ENCODE measurements around the gene NCOA6.

Gene NCOA6

DNA sequence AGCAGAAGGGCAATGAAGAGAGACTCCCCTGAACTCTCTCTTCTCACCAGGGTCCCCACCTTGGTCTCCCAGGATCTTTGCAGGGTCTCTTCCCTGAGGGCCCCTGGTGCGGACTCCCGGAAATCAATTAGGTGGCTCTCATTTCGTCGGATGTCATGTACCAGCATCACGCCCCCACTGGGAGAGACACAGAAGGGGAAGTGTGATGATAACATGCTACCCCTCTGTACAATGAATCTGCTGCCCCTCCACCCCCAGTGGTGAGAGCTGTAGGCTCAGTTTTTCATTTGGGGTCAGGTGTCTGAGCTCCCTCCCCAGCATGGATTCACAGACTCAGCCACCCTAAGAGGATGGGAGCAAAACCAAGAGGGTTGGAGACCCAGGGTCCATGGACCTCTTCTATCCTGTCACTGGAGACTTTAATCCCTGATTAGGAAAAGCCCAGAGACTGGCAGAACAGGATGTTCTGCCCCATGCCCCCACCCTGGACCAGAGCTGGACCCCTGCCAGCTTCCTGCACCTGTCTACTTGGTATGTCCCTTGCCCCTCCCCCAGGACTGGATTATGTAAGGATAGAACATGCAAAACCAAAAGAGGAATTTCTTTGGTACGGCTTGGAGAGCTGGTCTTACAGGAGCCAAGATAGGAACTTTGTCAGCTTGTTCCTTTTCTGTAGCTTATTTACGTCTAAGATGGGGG lies 36.1 kb upstream of the NCOA6 start:
- Histone ChIP-seq H3K4me3 (ENCODE audit: insufficient read depth, low read depth, low read length, poor library complexity, severe bottlenecking) (no peak overlapping the region), H3K4me1 (ENCODE audit: control insufficient read depth, insufficient read depth, low read length, poor library complexity, severe bottlenecking) (no peaks in the 10 kb centered on the region), H3K27ac (ENCODE audit: insufficient read depth, low read length, poor library complexity, severe bottlenecking) (no peak overlapping the region), H3K27me3 (replicated peaks; ENCODE audit: control insufficient read depth, insufficient read depth, low read length, poor library complexity, severe bottlenecking) (no peaks in the 10 kb centered on the region), H3K36me3 (ENCODE audit: control insufficient read depth, insufficient read depth, low read length) (peaks cover 9% of the 10 kb centered on the region), H3K9me3 (ENCODE audit: control insufficient read depth, low read length) (no peaks in the 10 kb centered on the region)
- DNase-seq, result no peak

DNA sequence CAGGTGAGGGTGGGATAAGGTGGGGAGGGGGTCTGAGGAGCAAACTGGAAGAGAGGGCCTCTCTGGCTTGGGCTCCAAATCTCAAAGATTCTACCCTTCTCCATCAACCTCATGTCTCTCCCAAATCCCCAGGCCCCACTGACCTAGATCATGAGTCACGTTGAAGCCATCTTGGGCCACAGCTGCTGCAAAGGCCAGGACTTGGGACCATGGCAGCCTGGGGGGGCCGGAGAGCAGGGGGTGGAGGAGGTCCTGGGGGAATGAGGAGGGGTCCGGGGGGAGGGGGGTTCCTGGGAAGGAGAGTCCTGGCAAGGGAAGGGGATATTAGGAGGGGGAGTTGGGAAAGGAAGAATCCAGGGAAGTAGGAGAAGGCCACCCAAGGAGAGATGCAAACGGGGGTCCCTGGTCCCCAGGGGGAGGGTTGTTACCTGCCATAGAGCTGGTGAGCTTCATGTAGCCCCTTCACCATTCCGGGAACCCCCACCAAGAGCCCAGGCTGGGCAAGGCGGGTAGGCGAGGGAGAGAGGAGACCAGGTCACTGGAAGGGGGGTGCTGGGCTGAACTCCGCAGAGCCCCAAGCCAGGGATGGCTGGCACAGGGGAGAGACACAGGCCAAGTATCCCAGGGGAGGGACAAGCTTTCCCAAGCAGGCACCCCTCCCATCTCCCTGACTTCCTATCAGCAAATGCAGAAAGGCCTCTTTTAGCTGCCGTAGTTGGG lies 34.5 kb upstream of the NCOA6 start:
- Histone ChIP-seq H3K4me3 (ENCODE audit: insufficient read depth, low read depth, low read length, poor library complexity, severe bottlenecking) (no peak overlapping the region), H3K36me3 (ENCODE audit: control insufficient read depth, insufficient read depth, low read length) (peaks cover 9% of the 10 kb centered on the region), H3K9me3 (ENCODE audit: control insufficient read depth, low read length) (no peaks in the 10 kb centered on the region), H3K27me3 (replicated peaks; ENCODE audit: control insufficient read depth, insufficient read depth, low read length, poor library complexity, severe bottlenecking) (no peaks in the 10 kb centered on the region), H3K4me1 (ENCODE audit: control insufficient read depth, insufficient read depth, low read length, poor library complexity, severe bottlenecking) (no peaks in the 10 kb centered on the region), H3K27ac (ENCODE audit: insufficient read depth, low read length, poor library complexity, severe bottlenecking) (no peak overlapping the region)
- no peak for DNase-seq

DNA sequence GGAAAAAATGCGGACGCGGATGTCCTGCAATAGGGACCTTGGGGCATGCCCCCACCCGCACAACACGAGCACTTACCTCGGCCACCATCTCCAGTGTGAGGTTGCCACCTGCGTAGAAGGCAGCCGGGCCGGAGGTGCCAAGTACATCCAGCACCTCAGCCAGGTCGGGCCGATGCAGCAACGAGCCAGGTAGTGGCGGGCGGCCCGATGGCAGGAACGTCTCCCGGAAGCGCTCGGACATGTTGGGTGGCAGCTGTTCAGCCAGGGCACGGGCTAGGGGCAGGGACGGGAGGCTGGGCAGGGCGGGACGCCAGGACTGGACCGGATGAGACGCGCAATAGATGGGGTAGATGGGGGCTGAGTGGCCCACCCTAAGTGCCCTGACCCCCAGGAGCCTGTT lies 33.9 kb upstream of the NCOA6 start:
- no peak overlapping the region for H3K27ac ChIP-seq (ENCODE audit: insufficient read depth, low read length, poor library complexity, severe bottlenecking)
- no peaks in the 10 kb centered on the region for H3K27me3 ChIP-seq (replicated peaks; ENCODE audit: control insufficient read depth, insufficient read depth, low read length, poor library complexity, severe bottlenecking)
- no peaks in the 10 kb centered on the region for H3K4me1 ChIP-seq (ENCODE audit: control insufficient read depth, insufficient read depth, low read length, poor library complexity, severe bottlenecking)
- DNase-seq, result no peak
- H3K9me3 ChIP-seq (ENCODE audit: control insufficient read depth, low read length), result no peaks in the 10 kb centered on the region
- H3K36me3 ChIP-seq (ENCODE audit: control insufficient read depth, insufficient read depth, low read length), result peaks cover 12% of the 10 kb centered on the region
- H3K4me3 ChIP-seq (ENCODE audit: insufficient read depth, low read depth, low read length, poor library complexity, severe bottlenecking), result no peak overlapping the region

DNA sequence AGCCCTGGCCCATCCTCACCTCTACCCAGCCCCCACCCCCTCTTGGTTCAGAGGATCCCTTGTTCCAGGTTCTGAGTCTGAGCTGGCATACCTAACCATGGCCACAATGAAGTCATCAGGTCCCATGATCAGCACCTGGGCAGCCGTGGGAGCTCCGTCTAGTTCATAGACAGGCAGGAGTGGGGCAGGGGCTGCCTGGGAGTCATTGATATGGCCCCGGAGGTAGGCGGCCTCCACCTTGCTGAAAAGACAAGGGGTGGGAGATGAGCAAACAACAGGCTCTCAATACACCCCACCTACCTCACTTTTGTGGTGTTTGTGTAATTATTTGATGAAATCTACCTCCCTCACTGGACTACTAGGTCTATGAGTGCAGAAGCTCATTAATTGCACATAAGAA lies 26.8 kb upstream of the NCOA6 start:
- no peak overlapping the region for H3K27ac ChIP-seq (ENCODE audit: insufficient read depth, low read length, poor library complexity, severe bottlenecking)
- H3K27me3 ChIP-seq (replicated peaks; ENCODE audit: control insufficient read depth, insufficient read depth, low read length, poor library complexity, severe bottlenecking), result no peaks in the 10 kb centered on the region
- no peak overlapping the region for H3K4me3 ChIP-seq (ENCODE audit: insufficient read depth, low read depth, low read length, poor library complexity, severe bottlenecking)
- H3K9me3 ChIP-seq (ENCODE audit: control insufficient read depth, low read length), result no peaks in the 10 kb centered on the region
- H3K4me1 ChIP-seq (ENCODE audit: control insufficient read depth, insufficient read depth, low read length, poor library complexity, severe bottlenecking), result no peaks in the 10 kb centered on the region
- H3K36me3 ChIP-seq (ENCODE audit: control insufficient read depth, insufficient read depth, low read length), result peaks cover 24% of the 10 kb centered on the region
- no peak for DNase-seq

DNA sequence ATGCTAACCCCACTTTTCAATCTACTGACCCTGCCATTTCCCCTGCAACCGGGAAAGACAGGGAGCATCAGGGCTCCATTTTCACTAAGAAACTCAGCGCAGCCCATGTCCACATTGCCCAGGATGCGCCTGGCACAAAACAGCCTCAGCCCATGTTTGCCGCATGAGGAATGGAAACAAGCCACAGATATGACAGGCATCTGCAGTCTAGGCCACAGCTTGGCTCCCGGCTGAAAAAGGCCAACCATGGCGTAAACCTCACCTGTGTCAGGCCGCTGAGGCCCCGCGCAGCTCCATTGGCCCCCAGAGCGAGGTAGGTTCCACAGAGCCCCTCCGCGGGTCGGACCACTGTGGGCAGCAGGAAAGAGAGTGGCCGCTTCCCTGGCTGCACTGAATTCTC lies 25.5 kb upstream of the NCOA6 start:
- H3K36me3 ChIP-seq (ENCODE audit: control insufficient read depth, insufficient read depth, low read length), result peaks cover 24% of the 10 kb centered on the region
- H3K27me3 ChIP-seq (replicated peaks; ENCODE audit: control insufficient read depth, insufficient read depth, low read length, poor library complexity, severe bottlenecking), result no peaks in the 10 kb centered on the region
- no peaks in the 10 kb centered on the region for H3K4me1 ChIP-seq (ENCODE audit: control insufficient read depth, insufficient read depth, low read length, poor library complexity, severe bottlenecking)
- H3K4me3 ChIP-seq (ENCODE audit: insufficient read depth, low read depth, low read length, poor library complexity, severe bottlenecking), result no peak overlapping the region
- no peaks in the 10 kb centered on the region for H3K9me3 ChIP-seq (ENCODE audit: control insufficient read depth, low read length)
- DNase-seq, result no peak
- H3K27ac ChIP-seq (ENCODE audit: insufficient read depth, low read length, poor library complexity, severe bottlenecking), result no peak overlapping the region

DNA sequence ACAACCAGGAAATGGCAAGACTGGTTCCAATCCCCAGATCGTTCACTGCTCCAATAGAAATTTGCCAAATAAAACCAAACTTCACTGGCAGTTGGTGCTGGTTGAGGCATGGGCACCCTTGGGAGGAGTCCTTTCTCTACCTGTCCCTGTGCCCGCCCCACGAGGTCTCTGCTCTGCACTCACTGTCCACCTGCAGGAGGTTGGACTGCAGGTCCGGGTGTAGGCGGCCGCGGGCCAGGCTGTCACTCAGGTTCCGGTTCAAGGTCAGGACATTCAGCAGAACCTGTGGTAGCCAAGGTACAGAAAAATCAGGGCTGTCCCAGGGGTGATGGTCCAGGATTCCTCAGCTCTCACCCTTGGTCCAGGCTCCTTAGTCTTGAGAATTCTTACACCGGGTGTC lies 24.3 kb upstream of the NCOA6 start:
- H3K27ac ChIP-seq (ENCODE audit: insufficient read depth, low read length, poor library complexity, severe bottlenecking), result no peak overlapping the region
- H3K36me3 ChIP-seq (ENCODE audit: control insufficient read depth, insufficient read depth, low read length), result peaks cover 24% of the 10 kb centered on the region
- H3K4me1 ChIP-seq (ENCODE audit: control insufficient read depth, insufficient read depth, low read length, poor library complexity, severe bottlenecking), result no peaks in the 10 kb centered on the region
- no peak for DNase-seq
- H3K9me3 ChIP-seq (ENCODE audit: control insufficient read depth, low read length), result no peaks in the 10 kb centered on the region
- no peaks in the 10 kb centered on the region for H3K27me3 ChIP-seq (replicated peaks; ENCODE audit: control insufficient read depth, insufficient read depth, low read length, poor library complexity, severe bottlenecking)
- no peak overlapping the region for H3K4me3 ChIP-seq (ENCODE audit: insufficient read depth, low read depth, low read length, poor library complexity, severe bottlenecking)

DNA sequence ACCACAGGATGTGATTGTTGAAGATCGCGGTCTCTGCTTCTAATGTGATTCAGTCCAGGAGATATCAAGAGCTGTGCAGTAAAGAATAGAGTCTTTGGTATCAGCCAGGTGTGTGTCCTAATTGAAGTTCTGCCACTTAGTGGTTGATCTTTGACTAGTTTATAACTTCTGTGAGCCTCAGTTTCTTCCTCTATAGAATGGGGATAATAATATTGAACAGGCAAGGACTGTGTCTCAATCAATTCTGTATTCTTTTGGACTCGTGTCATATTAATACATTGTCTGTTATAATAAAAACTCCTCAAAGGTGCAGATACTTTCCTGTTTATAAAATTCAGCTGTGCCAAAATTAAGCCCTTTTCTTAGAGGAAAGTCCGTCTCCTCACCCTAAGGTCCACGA lies 23.1 kb upstream of the NCOA6 start:
- no peaks in the 10 kb centered on the region for H3K9me3 ChIP-seq (ENCODE audit: control insufficient read depth, low read length)
- DNase-seq, result no peak
- peaks cover 19% of the 10 kb centered on the region for H3K36me3 ChIP-seq (ENCODE audit: control insufficient read depth, insufficient read depth, low read length)
- no peaks in the 10 kb centered on the region for H3K27me3 ChIP-seq (replicated peaks; ENCODE audit: control insufficient read depth, insufficient read depth, low read length, poor library complexity, severe bottlenecking)
- no peak overlapping the region for H3K27ac ChIP-seq (ENCODE audit: insufficient read depth, low read length, poor library complexity, severe bottlenecking)
- no peaks in the 10 kb centered on the region for H3K4me1 ChIP-seq (ENCODE audit: control insufficient read depth, insufficient read depth, low read length, poor library complexity, severe bottlenecking)
- no peak overlapping the region for H3K4me3 ChIP-seq (ENCODE audit: insufficient read depth, low read depth, low read length, poor library complexity, severe bottlenecking)

DNA sequence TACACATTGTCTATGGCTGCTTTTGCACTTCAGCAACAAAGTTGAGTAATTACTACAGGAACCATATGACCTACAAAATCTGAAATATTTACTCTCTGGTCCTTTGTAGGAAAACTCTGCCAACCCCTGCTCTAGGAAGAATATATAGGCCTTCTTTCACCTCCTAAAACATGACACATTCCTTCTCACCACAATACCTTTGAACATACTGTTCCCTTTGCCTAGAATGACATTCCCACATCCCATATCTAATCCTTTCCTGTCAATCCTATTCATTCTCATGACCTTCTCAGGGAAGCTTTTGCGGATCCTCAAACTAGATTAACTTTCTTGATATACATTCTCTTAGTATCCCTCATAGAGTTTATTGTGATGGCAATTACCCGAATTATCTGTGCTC lies 18.0 kb upstream of the NCOA6 start:
- H3K4me1 ChIP-seq (ENCODE audit: control insufficient read depth, insufficient read depth, low read length, poor library complexity, severe bottlenecking), result no peaks in the 10 kb centered on the region
- no peaks in the 10 kb centered on the region for H3K9me3 ChIP-seq (ENCODE audit: control insufficient read depth, low read length)
- no peak overlapping the region for H3K4me3 ChIP-seq (ENCODE audit: insufficient read depth, low read depth, low read length, poor library complexity, severe bottlenecking)
- DNase-seq, result no peak
- H3K27ac ChIP-seq (ENCODE audit: insufficient read depth, low read length, poor library complexity, severe bottlenecking), result no peak overlapping the region
- no peaks in the 10 kb centered on the region for H3K27me3 ChIP-seq (replicated peaks; ENCODE audit: control insufficient read depth, insufficient read depth, low read length, poor library complexity, severe bottlenecking)
- no peaks in the 10 kb centered on the region for H3K36me3 ChIP-seq (ENCODE audit: control insufficient read depth, insufficient read depth, low read length)

DNA sequence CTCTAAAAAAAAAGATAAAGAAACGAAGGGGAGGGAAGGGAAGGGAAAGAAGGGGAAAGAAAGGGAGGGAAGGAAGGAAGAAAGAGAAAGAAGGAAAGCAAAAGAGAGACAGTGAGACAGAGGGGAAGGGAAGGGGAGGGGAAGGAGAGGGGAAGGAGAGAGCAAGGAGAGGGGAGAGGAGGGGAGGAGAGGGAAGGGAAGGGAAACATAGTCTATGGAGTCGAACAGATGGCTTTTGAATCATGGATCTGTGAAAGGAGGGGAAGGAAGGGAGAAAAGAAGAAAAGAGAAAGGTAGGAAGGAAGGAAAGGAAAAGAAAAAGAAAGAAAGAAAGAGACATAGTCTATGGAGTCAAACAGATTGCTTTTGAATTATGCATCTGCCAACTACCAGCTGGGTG lies 16.7 kb upstream of the NCOA6 start:
- no peak overlapping the region for H3K4me3 ChIP-seq (ENCODE audit: insufficient read depth, low read depth, low read length, poor library complexity, severe bottlenecking)
- DNase-seq, result no peak
- H3K27me3 ChIP-seq (replicated peaks; ENCODE audit: control insufficient read depth, insufficient read depth, low read length, poor library complexity, severe bottlenecking), result no peaks in the 10 kb centered on the region
- no peak overlapping the region for H3K27ac ChIP-seq (ENCODE audit: insufficient read depth, low read length, poor library complexity, severe bottlenecking)
- H3K36me3 ChIP-seq (ENCODE audit: control insufficient read depth, insufficient read depth, low read length), result no peaks in the 10 kb centered on the region
- no peaks in the 10 kb centered on the region for H3K4me1 ChIP-seq (ENCODE audit: control insufficient read depth, insufficient read depth, low read length, poor library complexity, severe bottlenecking)
- H3K9me3 ChIP-seq (ENCODE audit: control insufficient read depth, low read length), result no peaks in the 10 kb centered on the region

DNA sequence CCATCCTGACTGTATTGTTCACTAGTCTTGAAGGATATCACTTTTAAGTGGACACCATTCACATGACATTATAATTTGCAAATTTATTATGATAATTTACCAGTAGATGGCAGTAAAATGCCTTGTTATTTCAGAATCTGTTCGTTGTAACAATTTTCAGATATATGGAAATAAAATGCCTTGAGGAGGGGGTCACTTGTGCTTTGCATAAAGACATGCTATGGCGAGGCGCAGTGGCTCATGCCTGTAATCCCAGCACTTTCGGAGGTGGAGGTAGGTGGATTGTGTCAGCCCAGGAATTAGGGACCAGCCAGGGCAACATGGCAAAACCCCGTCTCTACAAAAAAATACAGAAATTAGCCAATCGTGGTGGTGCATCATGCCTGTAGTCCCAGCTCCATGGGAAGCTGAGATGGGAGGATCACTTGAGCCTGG lies 9.0 kb upstream of the NCOA6 start:
- H3K4me1 ChIP-seq (ENCODE audit: control insufficient read depth, insufficient read depth, low read length, poor library complexity, severe bottlenecking), result no peaks in the 10 kb centered on the region
- no peak overlapping the region for H3K4me3 ChIP-seq (ENCODE audit: insufficient read depth, low read depth, low read length, poor library complexity, severe bottlenecking)
- H3K9me3 ChIP-seq (ENCODE audit: control insufficient read depth, low read length), result no peaks in the 10 kb centered on the region
- H3K27ac ChIP-seq (ENCODE audit: insufficient read depth, low read length, poor library complexity, severe bottlenecking), result no peak overlapping the region
- DNase-seq, result no peak
- no peaks in the 10 kb centered on the region for H3K36me3 ChIP-seq (ENCODE audit: control insufficient read depth, insufficient read depth, low read length)
- H3K27me3 ChIP-seq (replicated peaks; ENCODE audit: control insufficient read depth, insufficient read depth, low read length, poor library complexity, severe bottlenecking), result no peaks in the 10 kb centered on the region

Data from effector memory CD4-positive, alpha-beta T cell (primary cell).